ENCODE results near the gene FBLN7. TPM values are rescaled to one million over a fixed set of nuclear protein-coding genes. Genes with fewer than 3 reads are reported as not detected.

The FBLN7 gene
- total RNA-seq, 4 donors from 2014 or later = 0.44 to 9.5 (median 7.2) TPM

DNA sequence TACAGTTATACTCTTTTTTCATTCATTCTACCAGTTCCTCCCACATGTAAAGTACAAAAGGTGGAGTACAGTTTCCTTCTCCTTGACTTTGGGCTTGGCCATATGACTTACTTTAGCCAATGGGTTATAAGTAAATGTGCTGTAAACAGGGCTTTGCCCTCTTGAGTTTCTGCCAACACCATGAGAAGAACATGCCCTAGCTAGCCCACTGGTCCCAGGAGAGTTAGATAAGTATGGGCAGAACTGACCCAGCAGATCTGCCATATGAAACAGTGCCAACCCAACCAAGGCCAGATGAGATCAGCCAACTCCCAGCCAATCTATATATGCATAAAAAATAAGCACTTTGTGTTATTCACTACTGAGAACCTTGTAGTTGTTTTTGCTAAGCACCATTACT is 91.2 kb downstream of the FBLN7 start:
- DNase-seq (ENCODE audit: low spot score) (no peak), ATAC-seq (ENCODE audit: low FRiP score) (no peak)
- TF ChIP-seq, protein P1, sequence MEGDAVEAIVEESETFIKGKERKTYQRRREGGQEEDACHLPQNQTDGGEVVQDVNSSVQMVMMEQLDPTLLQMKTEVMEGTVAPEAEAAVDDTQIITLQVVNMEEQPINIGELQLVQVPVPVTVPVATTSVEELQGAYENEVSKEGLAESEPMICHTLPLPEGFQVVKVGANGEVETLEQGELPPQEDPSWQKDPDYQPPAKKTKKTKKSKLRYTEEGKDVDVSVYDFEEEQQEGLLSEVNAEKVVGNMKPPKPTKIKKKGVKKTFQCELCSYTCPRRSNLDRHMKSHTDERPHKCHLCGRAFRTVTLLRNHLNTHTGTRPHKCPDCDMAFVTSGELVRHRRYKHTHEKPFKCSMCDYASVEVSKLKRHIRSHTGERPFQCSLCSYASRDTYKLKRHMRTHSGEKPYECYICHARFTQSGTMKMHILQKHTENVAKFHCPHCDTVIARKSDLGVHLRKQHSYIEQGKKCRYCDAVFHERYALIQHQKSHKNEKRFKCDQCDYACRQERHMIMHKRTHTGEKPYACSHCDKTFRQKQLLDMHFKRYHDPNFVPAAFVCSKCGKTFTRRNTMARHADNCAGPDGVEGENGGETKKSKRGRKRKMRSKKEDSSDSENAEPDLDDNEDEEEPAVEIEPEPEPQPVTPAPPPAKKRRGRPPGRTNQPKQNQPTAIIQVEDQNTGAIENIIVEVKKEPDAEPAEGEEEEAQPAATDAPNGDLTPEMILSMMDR (IDR thresholded peaks at IDR 0.05) = no peak

DNA sequence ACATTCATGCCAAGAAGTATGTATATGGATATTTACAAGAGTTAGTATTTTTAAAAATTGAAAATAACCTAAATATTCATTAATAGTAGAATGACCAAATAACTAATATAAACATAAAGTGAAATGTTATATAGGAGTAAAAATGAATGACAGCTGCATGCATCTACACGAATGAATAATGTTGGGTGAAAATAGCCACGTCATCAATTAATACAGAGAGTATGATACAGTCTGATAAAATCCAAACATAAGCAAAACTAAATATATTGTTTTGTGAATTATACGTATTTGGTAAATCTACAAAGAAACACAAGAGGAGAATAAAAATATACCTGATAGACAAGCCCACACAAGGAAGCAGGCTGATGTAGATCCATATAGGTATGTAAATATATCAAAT is 92.2 kb downstream of the FBLN7 start:
- ATAC-seq (ENCODE audit: low FRiP score) (no peak), DNase-seq (ENCODE audit: low spot score) (no peak)
- TF ChIP-seq, protein P1 (IDR thresholded peaks at IDR 0.05) = no peak

Other genes with a start within 250 kb of the FBLN7 start
- 10 to 100 TPM; 29.4 to 63.0 (median 48.6) TPM for gene MERTK, start 239.8 kb upstream of the FBLN7 start, total RNA-seq
- 10 to 100 TPM; 18.6 to 24.6 (median 22.6) TPM for gene TMEM87B, start 83.1 kb upstream of the FBLN7 start, total RNA-seq
- gene ZC3H8, start 116.7 kb downstream of the FBLN7 start, total RNA-seq = 10 to 100 TPM; 13.0 to 29.5 (median 22.2) TPM
- gene ZC3H6, start 137.2 kb downstream of the FBLN7 start, total RNA-seq = 10 to 100 TPM in 1 of 4 donors, 1 to 10 TPM in 3; 3.6 to 24.0 (median 6.8) TPM